Panc1 (cell line): ENCODE measurements around the gene KRT12. TPM values are rescaled to one million over a fixed set of nuclear protein-coding genes. Genes with fewer than 3 reads are reported as not detected.

Experiments used
- ATAC-seq: fragments of 200-7000 bp; cut with Tn5 transposase; 2 replicates; pipeline ENCODE4 v1.9.1; 2020; ENCODE audit warnings: mild to moderate bottlenecking, moderate library complexity
- BruUV-seq: library from RNA; stranded (reverse); fragments of 400-500 nt; replicated peaks from 2 replicates; lab custom pipeline; 2021; lab: Mats Ljungman, UMichigan
- CTCF ChIA-PET: fragments of 300-600 bp; sonication (Branson Sonifier 250); formaldehyde crosslinking; loops from one replicate; lab custom pipeline; 2022; ENCODE audit warnings: antibody characterized with exemption; lab: Charles Lee
- POLR2A ChIA-PET: fragments of 300-600 bp; sonication (Branson Sonifier 250); formaldehyde crosslinking; loops from one replicate; lab custom pipeline; 2022; ENCODE audit warnings: antibody characterized with exemption; lab: Charles Lee
- DNase-seq: peaks from one replicate; pipeline ENCODE4 v3.0.0-alpha.2; 2010; ENCODE audit warnings: low read depth, low spot score
- H3K27ac ChIP-seq: 2 replicates; pipeline ENCODE4 v1.5.1; 2011; ENCODE audit warnings: mild to moderate bottlenecking, low read length, inconsistent platforms
- H3K27me3 ChIP-seq: fragments of 200-500 bp; sonication (Bioruptor generic); 2 replicates; pipeline ENCODE4 v1.6.0; 2014; ENCODE audit warnings: low read length, inconsistent platforms; ENCODE audit not compliant: control insufficient read depth, insufficient read depth
- H3K36me3 ChIP-seq: fragments of 200-500 bp; sonication (Bioruptor generic); 2 replicates; pipeline ENCODE4 v1.5.1; 2014; ENCODE audit warnings: inconsistent platforms, mild to moderate bottlenecking, low read length, moderate library complexity; ENCODE audit not compliant: control insufficient read depth, insufficient read depth
- H3K4me1 ChIP-seq: 2 replicates; pipeline ENCODE4 v1.5.1; 2011; ENCODE audit warnings: inconsistent platforms, mild to moderate bottlenecking, low read length, moderate library complexity; ENCODE audit not compliant: control insufficient read depth, insufficient read depth
- H3K4me3 ChIP-seq, 2 experiments: 2 replicates each; pipeline ENCODE4 v1.5.1; 2011 to 2012; ENCODE audit warnings: low read depth in 2 of 2, low read length in 2 of 2, mild to moderate bottlenecking in 2 of 2, inconsistent platforms in 1 of 2, moderate library complexity in 1 of 2
- H3K9me3 ChIP-seq: fragments of 200-500 bp; sonication (Bioruptor generic); 2 replicates; pipeline ENCODE4 v1.5.1; 2014; ENCODE audit warnings: low read depth, mild to moderate bottlenecking, inconsistent platforms, low read length, moderate library complexity; ENCODE audit not compliant: control insufficient read depth, insufficient read depth
- CTCF ChIP-seq: fragments of 450-650 bp; IDR thresholded peaks from 2 replicates; pipeline ENCODE4 v1.5.1; 2017; ENCODE audit warnings: mild to moderate bottlenecking
- POLR2AphosphoS5 ChIP-seq: IDR thresholded peaks from 2 replicates; pipeline ENCODE4 v1.6.1; 2012; ENCODE audit warnings: mild to moderate bottlenecking, low read depth, low read length, moderate library complexity
- REST ChIP-seq, 2 experiments: IDR thresholded peaks; 2 replicates each; pipeline ENCODE4 v1.6.1; 2011 to 2012; ENCODE audit warnings: low read depth in 2 of 2, control low read depth in 1 of 2, low read length in 1 of 2, mild to moderate bottlenecking in 1 of 2, moderate library complexity in 1 of 2; ENCODE audit not compliant: insufficient read depth in 1 of 2
- SIN3A ChIP-seq: IDR thresholded peaks from 2 replicates; pipeline ENCODE4 v1.6.1; 2012; ENCODE audit warnings: low read depth, mild to moderate bottlenecking, low read length, moderate library complexity, borderline replicate concordance; ENCODE audit not compliant: insufficient read depth
- TCF7L2 ChIP-seq: IDR thresholded peaks from 2 replicates; pipeline ENCODE4 v1.6.1; 2011; ENCODE audit warnings: mild to moderate bottlenecking, low read depth, low read length, inconsistent platforms
- in situ Hi-C: cut with HindIII; loops from 2 replicates; pipeline ENCODE4 v1.10.0; 2016; ENCODE audit warnings: low sequenced_read_pairs, low pct_unique_long_range_greater_than_20kb
- intact Hi-C: fragments of 100-400 bp; cut with micrococcal nuclease; formaldehyde crosslinking; loops from one replicate; pipeline ENCODE4 v1.10.0; 2022; ENCODE audit not compliant: unreplicated experiment
- total RNA-seq: library from RNA; stranded (reverse); gene quantifications from one replicate; pipeline ENCODE4 v1.2.1, GENCODE V29; 2021; ENCODE audit not compliant: unreplicated experiment

Gene KRT12
- total RNA-seq, 1 experiment from 2014 or later, result not detected

- POLR2A ChIA-PET, result interaction anchor here (0.6 kb wide), 1 partner anchor 23 kb away, joined by 4 read pairs; no protein-coding TSS in a partner anchor
- CTCF ChIA-PET, result interaction anchor here (0.6 kb wide), 1 partner anchor 85 kb away, joined by 3 read pairs; no protein-coding TSS in a partner anchor
- BruUV-seq, result no TSS peak
- no peak overlapping the region for H3K4me3 ChIP-seq
- no peaks in the 10 kb centered on the region for H3K9me3 ChIP-seq
- no peak for DNase-seq
- no peak; the same call in 1 of the 2 replicates for TF ChIP-seq POLR2AphosphoS5
- no peak for TF ChIP-seq CTCF
- TF ChIP-seq REST (IDR thresholded peaks at IDR 0.05; ENCODE audit: insufficient read depth in 1 of 2, low read depth in 2 of 2, low read length in 1 of 2), result no peak
- TF ChIP-seq TCF7L2, result no peak
- TF ChIP-seq SIN3A, result no peak
- ATAC-seq, result no peak
- in situ Hi-C loops, result no loop called here
- peaks cover 8% of the 10 kb centered on the region; the same call in 1 of the 2 replicates for H3K36me3 ChIP-seq
- H3K4me1 ChIP-seq, result peaks cover 16% of the 10 kb centered on the region; the same call in 1 of the 2 replicates
- no peaks in the 10 kb centered on the region for H3K27me3 ChIP-seq
- intact Hi-C loops, result no loop called here
- no peak overlapping the region for H3K27ac ChIP-seq
These were observed 49.8 kb downstream of the KRT12 start for GRCh38 chr17:40817103-40817682.

- H3K27ac ChIP-seq, result no peak overlapping the region
- ChIA-PET CTCF (interaction anchor here (0.6 to 0.7 kb wide), 3 partner anchors 85 to 849 kb away, joined by 3 to 6 read pairs (median 3); no protein-coding TSS in a partner anchor), POLR2A (no interaction called here)
- H3K4me3 ChIP-seq, result no peak overlapping the region
- no TSS peak for BruUV-seq
- no peak for DNase-seq
- no peaks in the 10 kb centered on the region for H3K27me3 ChIP-seq
- intact Hi-C loops (no loop called here), in situ Hi-C loops (no loop called here)
- no peak for ATAC-seq
- H3K9me3 ChIP-seq, result no peaks in the 10 kb centered on the region
- TF ChIP-seq REST (IDR thresholded peaks at IDR 0.05; ENCODE audit: insufficient read depth in 1 of 2, low read depth in 2 of 2, low read length in 1 of 2) (no peak), TCF7L2 (no peak), CTCF (no peak), SIN3A (no peak), POLR2AphosphoS5 (no peak)
- peaks cover 16% of the 10 kb centered on the region; the same call in 1 of the 2 replicates for H3K4me1 ChIP-seq
- H3K36me3 ChIP-seq, result peaks cover 8% of the 10 kb centered on the region; the same call in 1 of the 2 replicates
These were observed 50.5 kb downstream of the KRT12 start for GRCh38 chr17:40816569-40816968.
